ENCODE measurements around the gene EYA2. TPM values are rescaled to one million over a fixed set of nuclear protein-coding genes. Genes with fewer than 3 reads are reported as not detected.

EYA2 gene
- total RNA-seq, 2 donors from 2014 or later, result 30.0 to 31.0 TPM

DNA sequence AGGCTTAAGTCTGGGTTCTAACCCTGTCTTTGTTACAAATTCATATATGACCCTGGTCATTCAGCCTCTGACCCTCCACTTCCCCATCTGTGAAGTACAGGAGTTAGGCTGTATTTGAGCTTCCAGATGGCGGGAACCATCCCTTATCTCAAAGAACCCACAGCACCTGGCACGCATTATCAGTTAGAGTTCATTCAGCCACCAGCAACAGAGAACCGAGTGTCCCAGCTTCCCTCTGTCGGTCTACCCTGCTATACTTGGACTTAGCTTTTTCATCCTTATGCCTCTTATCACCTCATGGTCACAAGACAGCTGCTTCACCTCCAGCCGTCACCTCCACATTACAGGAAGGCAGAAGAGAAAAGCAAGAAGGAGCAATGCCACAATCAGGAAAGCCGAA, 147.8 kb downstream of the EYA2 start:
- DNase-seq (ENCODE audit: low spot score), result no peak
- intact Hi-C loops (cut with DNase I), result no loop called here
- WGBS, result 88% methylated on average over 6 of the region's 6 CpGs
- Histone ChIP-seq H3K36me3 (no peaks in the 10 kb centered on the region), H3K27me3 (replicated peaks; ENCODE audit: insufficient read depth) (no peaks in the 10 kb centered on the region), H3K4me1 (replicated peaks) (no peaks in the 10 kb centered on the region), H3K4me3 (no peak overlapping the region), H3K27ac (no peak overlapping the region), H3K9me3 (no peaks in the 10 kb centered on the region)
- no peak for TF ChIP-seq POLR2A (IDR thresholded peaks at IDR 0.05)
- no peak for TF ChIP-seq CTCF (IDR thresholded peaks at IDR 0.05)
- no peak for TF ChIP-seq POLR2AphosphoS5 (IDR thresholded peaks at IDR 0.05)

GRCh38 chr20:47043086-47043485, 148.4 kb downstream of the EYA2 start:
- 54% methylated on average over 2 of the region's 2 CpGs for WGBS
- Histone ChIP-seq H3K4me3 (no peak overlapping the region), H3K9me3 (no peaks in the 10 kb centered on the region), H3K27ac (no peak overlapping the region), H3K4me1 (replicated peaks) (no peaks in the 10 kb centered on the region), H3K36me3 (no peaks in the 10 kb centered on the region), H3K27me3 (replicated peaks; ENCODE audit: insufficient read depth) (no peaks in the 10 kb centered on the region)
- no peak for TF ChIP-seq CTCF (IDR thresholded peaks at IDR 0.05)
- no peak for TF ChIP-seq POLR2A (IDR thresholded peaks at IDR 0.05)
- TF ChIP-seq POLR2AphosphoS5 (IDR thresholded peaks at IDR 0.05), result no peak
- intact Hi-C loops (cut with DNase I), result no loop called here
- DNase-seq (ENCODE audit: low spot score), result no peak

DNA sequence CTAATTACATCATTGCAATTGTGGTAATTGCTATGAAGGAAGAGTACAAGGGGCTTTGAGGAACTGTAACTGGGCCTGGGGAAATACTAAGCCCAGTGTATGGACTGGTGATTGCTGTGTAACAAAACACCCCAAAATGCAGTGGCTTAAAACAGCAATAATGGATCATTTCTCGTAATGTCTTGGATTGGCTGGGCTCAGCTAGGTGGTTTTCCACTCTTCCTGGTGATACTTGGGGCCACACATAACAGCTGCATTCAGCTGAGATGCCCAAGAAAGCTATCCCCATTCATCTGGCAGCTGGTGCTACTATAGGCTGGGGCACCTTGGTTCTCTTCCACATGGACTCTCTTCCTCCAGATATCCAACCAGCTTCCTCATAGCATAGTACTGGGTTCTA, 150.3 kb downstream of the EYA2 start:
- DNase-seq (ENCODE audit: low spot score), result no peak
- Histone ChIP-seq H3K36me3 (no peaks in the 10 kb centered on the region), H3K4me3 (no peak overlapping the region), H3K27me3 (replicated peaks; ENCODE audit: insufficient read depth) (no peaks in the 10 kb centered on the region), H3K4me1 (replicated peaks) (no peaks in the 10 kb centered on the region), H3K9me3 (no peaks in the 10 kb centered on the region), H3K27ac (no peak overlapping the region)
- no peak for TF ChIP-seq POLR2A (IDR thresholded peaks at IDR 0.05)
- no peak for TF ChIP-seq POLR2AphosphoS5 (IDR thresholded peaks at IDR 0.05)
- no peak for TF ChIP-seq CTCF (IDR thresholded peaks at IDR 0.05)
- intact Hi-C loops (cut with DNase I), result no loop called here
- WGBS, result 100% methylated on average over 1 of the region's 1 CpG

DNA sequence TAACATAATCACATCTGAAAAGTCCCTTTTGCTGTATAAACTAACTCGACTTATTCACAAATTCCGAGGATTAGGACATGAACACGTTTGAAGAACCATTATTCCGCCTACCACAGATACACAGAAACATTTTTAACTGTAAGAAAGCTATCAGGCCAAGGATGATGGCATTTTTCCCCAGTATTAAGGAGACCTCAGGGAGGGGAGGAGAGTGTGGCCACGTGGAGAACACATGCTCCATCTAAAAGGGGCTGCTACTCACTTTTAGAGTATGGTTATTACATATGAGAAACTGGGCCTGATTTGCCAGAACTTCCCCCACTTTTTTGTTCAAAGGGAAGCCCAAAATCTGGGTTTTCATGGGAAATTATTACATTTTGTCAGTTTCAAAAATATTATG, 153.4 kb downstream of the EYA2 start:
- no peaks in the 10 kb centered on the region for H3K36me3 ChIP-seq
- 89% methylated on average over 5 of the region's 5 CpGs for WGBS
- no peak overlapping the region for H3K4me3 ChIP-seq
- no peaks in the 10 kb centered on the region for H3K9me3 ChIP-seq
- TF ChIP-seq CTCF (IDR thresholded peaks at IDR 0.05) (no peak), POLR2A (IDR thresholded peaks at IDR 0.05) (no peak), POLR2AphosphoS5 (IDR thresholded peaks at IDR 0.05) (no peak)
- intact Hi-C loops (cut with DNase I), result no loop called here
- H3K27ac ChIP-seq, result no peak overlapping the region
- H3K27me3 ChIP-seq (replicated peaks; ENCODE audit: insufficient read depth), result no peaks in the 10 kb centered on the region
- H3K4me1 ChIP-seq (replicated peaks), result no peaks in the 10 kb centered on the region
- no peak for DNase-seq (ENCODE audit: low spot score)

GRCh38 chr20:47049771-47050170, 155.1 kb downstream of the EYA2 start:
- no peaks in the 10 kb centered on the region for H3K27me3 ChIP-seq (replicated peaks; ENCODE audit: insufficient read depth)
- no peaks in the 10 kb centered on the region for H3K36me3 ChIP-seq
- no peak overlapping the region for H3K27ac ChIP-seq
- H3K4me1 ChIP-seq (replicated peaks), result no peaks in the 10 kb centered on the region
- 67% methylated on average over 7 of the region's 7 CpGs for WGBS
- intact Hi-C loops (cut with DNase I), result no loop called here
- DNase-seq (ENCODE audit: low spot score), result no peak
- no peaks in the 10 kb centered on the region for H3K9me3 ChIP-seq
- no peak overlapping the region for H3K4me3 ChIP-seq
- TF ChIP-seq POLR2AphosphoS5 (IDR thresholded peaks at IDR 0.05), result no peak
- no peak for TF ChIP-seq CTCF (IDR thresholded peaks at IDR 0.05)
- TF ChIP-seq POLR2A (IDR thresholded peaks at IDR 0.05), result no peak

Measured in prostate gland (tissue), 2 donors.